Measurements from ENCODE around the gene PSIP1. TPM values are rescaled to one million over a fixed set of nuclear protein-coding genes. Genes with fewer than 3 reads are reported as not detected.
"Not testable (repeated sequence)": the region's sequence is repeated elsewhere in the genome, so short reads cannot be mapped to it uniquely, and the experiment has no call there.

PSIP1 gene
- total RNA-seq, 1 experiment from 2014 or later = 99.1 TPM

DNA sequence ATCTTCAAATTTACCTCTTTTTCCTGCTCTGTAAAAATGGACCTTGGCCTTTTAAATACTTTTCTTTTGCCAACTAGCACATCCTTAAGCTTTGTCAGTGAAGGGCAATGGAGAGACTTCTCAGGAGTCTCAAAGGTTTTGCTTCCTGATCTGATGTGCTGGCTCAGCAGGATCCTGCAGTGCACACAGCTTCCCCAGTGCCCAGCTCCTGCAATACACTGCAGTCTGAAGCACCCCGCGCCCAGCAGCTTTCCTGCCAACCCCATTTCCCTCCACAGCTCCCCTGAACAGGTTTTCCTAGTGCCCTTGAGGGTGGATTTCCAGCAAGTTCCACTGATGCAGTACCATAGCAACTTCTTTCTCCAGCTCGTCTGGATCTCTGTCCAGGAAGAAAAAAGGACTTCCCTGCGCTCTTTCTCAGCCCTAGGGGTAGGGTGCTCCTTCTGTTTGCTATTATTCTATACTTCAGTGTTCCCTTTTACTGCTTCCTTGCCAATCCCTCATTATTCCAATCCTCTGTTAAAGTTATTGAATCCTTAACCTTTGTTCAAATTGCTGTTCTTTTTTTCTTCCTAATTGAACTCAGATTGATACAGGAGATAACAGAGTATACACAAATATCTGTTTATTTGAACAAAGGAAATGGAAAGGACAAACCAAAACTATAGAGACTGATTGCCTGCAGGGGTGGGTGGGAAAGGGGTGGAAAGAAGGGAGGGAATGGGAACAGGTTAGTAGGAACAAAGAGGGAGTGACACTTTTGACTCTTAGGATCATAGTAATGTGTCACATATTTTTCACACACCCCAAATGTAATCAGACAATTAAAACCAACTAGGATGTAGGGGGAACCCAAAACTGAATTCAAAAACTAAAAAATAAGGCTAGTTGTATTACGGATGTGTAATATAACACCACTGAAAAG is 79.6 kb downstream of the PSIP1 start:
- CTCF ChIA-PET = no interaction called here
- no peaks in the 10 kb centered on the region for H3K9me2 ChIP-seq (ENCODE audit: insufficient read depth)
- H2AFZ ChIP-seq (ENCODE audit: low read depth, low read length, poor library complexity, severe bottlenecking) = no peak overlapping the region
- no peak for DNase-seq (ENCODE audit: low read depth, low spot score)
- intact Hi-C loops (cut with micrococcal nuclease) = no loop called here
- no peaks in the 10 kb centered on the region; the same call in 1 of the 2 replicates for H4K20me1 ChIP-seq (ENCODE audit: insufficient read depth)
- RAD21 ChIA-PET (ENCODE audit: low non-redundant PET in 1 of 2, low total read pairs in 2 of 2, uncharacterized antibody in 2 of 2, unreplicated experiment in 2 of 2) = no interaction called here
- peaks cover 8 to 21% of the 10 kb centered on the region in 2 experiments; a peak in 3 of 4 replicates for H3K36me3 ChIP-seq (ENCODE audit: control insufficient read depth in 1 of 2, insufficient read depth in 2 of 2, low read length in 2 of 2)
- H3K4me1 ChIP-seq (ENCODE audit: control insufficient read depth in 1 of 2, insufficient read depth in 2 of 2, low read length in 2 of 2) = no peaks in the 10 kb centered on the region
- H3K9me3 ChIP-seq (ENCODE audit: control insufficient read depth in 1 of 2, insufficient read depth in 1 of 2, low read depth in 1 of 2, low read length in 2 of 2) = no peaks in the 10 kb centered on the region
- ATAC-seq = no peak
- H3K4me2 ChIP-seq (ENCODE audit: low read length) = no peak overlapping the region
- H3K79me2 ChIP-seq (ENCODE audit: insufficient read depth, low read length) = peaks cover 71% of the 10 kb centered on the region
- TF ChIP-seq TCF7L2 (IDR thresholded peaks at IDR 0.05; ENCODE audit: borderline replicate concordance, extremely low read depth, insufficient read depth, insufficient read length) = no peak
- no peak for TF ChIP-seq SIN3A (IDR thresholded peaks at IDR 0.05; ENCODE audit: low read depth)
- no peak for TF ChIP-seq FOSL1 (IDR thresholded peaks at IDR 0.05; ENCODE audit: low read depth)
- TF ChIP-seq POLR2A (IDR thresholded peaks at IDR 0.05; ENCODE audit: borderline replicate concordance, extremely low read depth, insufficient read depth, insufficient read length) = no peak
- TF ChIP-seq SRF (IDR thresholded peaks at IDR 0.05; ENCODE audit: low read depth) = no peak
- TF ChIP-seq, protein P1, sequence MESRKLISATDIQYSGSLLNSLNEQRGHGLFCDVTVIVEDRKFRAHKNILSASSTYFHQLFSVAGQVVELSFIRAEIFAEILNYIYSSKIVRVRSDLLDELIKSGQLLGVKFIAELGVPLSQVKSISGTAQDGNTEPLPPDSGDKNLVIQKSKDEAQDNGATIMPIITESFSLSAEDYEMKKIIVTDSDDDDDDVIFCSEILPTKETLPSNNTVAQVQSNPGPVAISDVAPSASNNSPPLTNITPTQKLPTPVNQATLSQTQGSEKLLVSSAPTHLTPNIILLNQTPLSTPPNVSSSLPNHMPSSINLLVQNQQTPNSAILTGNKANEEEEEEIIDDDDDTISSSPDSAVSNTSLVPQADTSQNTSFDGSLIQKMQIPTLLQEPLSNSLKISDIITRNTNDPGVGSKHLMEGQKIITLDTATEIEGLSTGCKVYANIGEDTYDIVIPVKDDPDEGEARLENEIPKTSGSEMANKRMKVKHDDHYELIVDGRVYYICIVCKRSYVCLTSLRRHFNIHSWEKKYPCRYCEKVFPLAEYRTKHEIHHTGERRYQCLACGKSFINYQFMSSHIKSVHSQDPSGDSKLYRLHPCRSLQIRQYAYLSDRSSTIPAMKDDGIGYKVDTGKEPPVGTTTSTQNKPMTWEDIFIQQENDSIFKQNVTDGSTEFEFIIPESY (IDR thresholded peaks at IDR 0.05; ENCODE audit: extremely low read depth, insufficient replicate concordance, low read length) = no peak
- POLR2A ChIA-PET = no interaction called here
- H3K27me3 ChIP-seq (ENCODE audit: insufficient read depth, low read length) = no peaks in the 10 kb centered on the region
- no peak overlapping the region for H3K27ac ChIP-seq (ENCODE audit: low read depth, low read length)
- H3K4me3 ChIP-seq (replicated peaks in 1 of 2; ENCODE audit: low read depth in 1 of 2, low read length in 2 of 2) = no peak overlapping the region
- no TSS peak for BruUV-seq (replicated peaks)
- no peak overlapping the region for H3K9ac ChIP-seq (ENCODE audit: low read length)

DNA sequence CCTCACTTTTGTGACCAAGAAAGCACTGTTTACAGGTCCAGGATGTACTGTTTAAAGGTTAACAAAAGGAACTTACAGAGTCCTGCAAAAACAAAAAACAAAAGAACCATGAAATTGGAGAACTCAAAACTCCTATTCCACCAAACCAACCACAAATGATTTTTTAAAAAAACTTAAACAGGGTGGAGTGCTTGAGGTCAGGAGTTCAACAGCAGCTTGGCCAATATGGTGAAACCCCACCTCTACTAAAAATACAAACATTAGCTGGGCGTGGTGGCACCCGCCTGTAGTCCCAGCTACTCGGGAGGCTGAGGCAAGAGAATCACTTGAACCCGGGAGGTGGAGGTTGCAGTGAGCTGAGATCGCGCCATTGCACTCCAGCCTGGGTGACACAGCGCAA is 83.1 kb downstream of the PSIP1 start:
- Histone ChIP-seq H3K79me2 (ENCODE audit: insufficient read depth, low read length) (peaks cover 87% of the 10 kb centered on the region), H3K36me3 (ENCODE audit: control insufficient read depth in 1 of 2, insufficient read depth in 2 of 2, low read length in 2 of 2) (peaks cover 5 to 22% of the 10 kb centered on the region in 2 experiments; a peak in 3 of 4 replicates)
- H3K9me3 ChIP-seq (ENCODE audit: control insufficient read depth in 1 of 2, insufficient read depth in 1 of 2, low read depth in 1 of 2, low read length in 2 of 2); H2AFZ ChIP-seq (ENCODE audit: low read depth, low read length, poor library complexity, severe bottlenecking); H3K27me3 ChIP-seq (ENCODE audit: insufficient read depth, low read length); H3K4me1 ChIP-seq (ENCODE audit: control insufficient read depth in 1 of 2, insufficient read depth in 2 of 2, low read length in 2 of 2); H3K4me3 ChIP-seq (replicated peaks in 1 of 2; ENCODE audit: low read depth in 1 of 2, low read length in 2 of 2); ATAC-seq; H4K20me1 ChIP-seq (ENCODE audit: insufficient read depth); H3K27ac ChIP-seq (ENCODE audit: low read depth, low read length); H3K9ac ChIP-seq (ENCODE audit: low read length); RAD21 ChIA-PET (ENCODE audit: low non-redundant PET in 1 of 2, low total read pairs in 2 of 2, uncharacterized antibody in 2 of 2, unreplicated experiment in 2 of 2); DNase-seq (ENCODE audit: low read depth, low spot score); CTCF ChIA-PET; H3K9me2 ChIP-seq (ENCODE audit: insufficient read depth); BruUV-seq (replicated peaks); H3K4me2 ChIP-seq (ENCODE audit: low read length); intact Hi-C loops (cut with micrococcal nuclease): not testable (repeated sequence)
- POLR2A ChIA-PET = interaction anchor here (0.7 kb wide), 1 partner anchor 470 kb away, joined by 3 read pairs; no protein-coding TSS in a partner anchor
